HepG2 (cell line): ENCODE measurements around the gene PIP5K1C. TPM values are rescaled to one million over a fixed set of nuclear protein-coding genes. Genes with fewer than 3 reads are reported as not detected.

Experiments
- ASH2L ChIP-seq: fragments of 300-600, 200-600 bp; sonication (generic); IDR thresholded peaks from 2 replicates; pipeline ENCODE4 v1.7.0; 2017; ENCODE audit warnings: low read depth, mild to moderate bottlenecking, moderate library complexity, mixed read lengths, low read length; ENCODE audit not compliant: insufficient read length
- ATF7 ChIP-seq, 2 experiments: fragments of 450-650 bp in 1 of 2; sonication (generic) in 1 of 2; formaldehyde crosslinking in 1 of 2; IDR thresholded peaks; 2 replicates each; pipeline versions ENCODE4 v1.4.0 to v1.6.1; 2016 to 2020; ENCODE audit warnings: antibody characterized with exemption in 1 of 2, mild to moderate bottlenecking in 1 of 2, missing genetic modification reagents in 1 of 2
- BHLHE40 ChIP-seq: IDR thresholded peaks from 2 replicates; pipeline ENCODE4 v1.6.1; 2011; ENCODE audit warnings: low read length, improper control_type of control experiment
- BRD4 ChIP-seq: sonication (generic); formaldehyde crosslinking; IDR thresholded peaks from 2 replicates; pipeline ENCODE4 v1.4.0; 2020; ENCODE audit warnings: missing genetic modification reagents
- DMAP1 ChIP-seq: IDR thresholded peaks from 2 replicates; pipeline ENCODE4 v1.6.1; 2016
- HNF4G ChIP-seq, 2 experiments: sonication (generic) in 1 of 2; formaldehyde crosslinking in 1 of 2; IDR thresholded peaks; 2 replicates each; pipeline versions ENCODE4 v1.4.0 to v1.6.1; 2011 to 2020; ENCODE audit warnings: borderline replicate concordance in 2 of 2, low read depth in 2 of 2, mild to moderate bottlenecking in 2 of 2, low read length in 1 of 2, missing genetic modification reagents in 1 of 2, moderate library complexity in 1 of 2
- JUN ChIP-seq: sonication (generic); formaldehyde crosslinking; IDR thresholded peaks from 2 replicates; pipeline ENCODE4 v1.4.0; 2020; ENCODE audit warnings: mild to moderate bottlenecking, missing genetic modification reagents
- NCOA2 ChIP-seq: sonication (generic); formaldehyde crosslinking; IDR thresholded peaks from 2 replicates; pipeline ENCODE4 v1.8.0; 2022; ENCODE audit warnings: inconsistent platforms
- YEATS4 ChIP-seq: sonication (generic); formaldehyde crosslinking; IDR thresholded peaks from 2 replicates; pipeline ENCODE4 v1.4.0; 2020; ENCODE audit warnings: missing genetic modification reagents, borderline replicate concordance
- ZMYM3 ChIP-seq: sonication (generic); formaldehyde crosslinking; IDR thresholded peaks from 2 replicates; pipeline ENCODE4 v1.5.1; 2020; ENCODE audit warnings: mild to moderate bottlenecking, missing genetic modification reagents
- ZNF124 ChIP-seq: sonication (generic); formaldehyde crosslinking; IDR thresholded peaks from 2 replicates; pipeline ENCODE4 v1.4.0; 2020; ENCODE audit warnings: missing genetic modification reagents
- ZNF264 ChIP-seq: sonication (generic); formaldehyde crosslinking; IDR thresholded peaks from 2 replicates; pipeline ENCODE4 v1.4.0; 2020; ENCODE audit warnings: missing genetic modification reagents
- polyA plus RNA-seq, 8 experiments: library from polyadenylated mRNA; depleted of rRNA in 3 of 8; stranded (reverse) in 7 of 8; unstranded in 1 of 8; fragments of >200 nt; fragmentation: Illumina TruSeq in 4 of 8; extraction: Trizol in 4 of 8; gene quantifications; 2 replicates each; pipeline versions ENCODE4 v1.2.1 to v1.2.3, GENCODE V29; 2011 to 2016; ENCODE audit warnings: low read depth in 4 of 8, missing spikeins in 1 of 8, mixed read lengths in 1 of 8; ENCODE audit not compliant: insufficient read depth in 1 of 8
- total RNA-seq, 5 experiments: library from RNA; depleted of rRNA; stranded (reverse); fragments of >200 nt; fragmentation: Illumina TruSeq; extraction: Trizol; gene quantifications; 2 replicates each; pipeline ENCODE4 v1.2.3, GENCODE V29; 2016; ENCODE audit warnings: low read depth in 1 of 5
- TF ChIP-seq, protein P1 (sequence below): sonication (generic); formaldehyde crosslinking; IDR thresholded peaks from 2 replicates; pipeline ENCODE4 v1.4.0; 2020; ENCODE audit warnings: missing genetic modification reagents
- TF ChIP-seq, protein P2 (sequence below): IDR thresholded peaks from 2 replicates; pipeline ENCODE4 v1.6.1; 2016; ENCODE audit warnings: missing compliant biosample characterization, missing genetic modification reagents, borderline replicate concordance
- TF ChIP-seq, protein P3 (sequence below): sonication (generic); formaldehyde crosslinking; IDR thresholded peaks from 2 replicates; pipeline ENCODE4 v1.4.0; 2020; ENCODE audit warnings: missing genetic modification reagents
- TF ChIP-seq, protein P4 (sequence below): sonication (generic); formaldehyde crosslinking; IDR thresholded peaks from 2 replicates; pipeline ENCODE4 v1.9.0; 2021; ENCODE audit warnings: missing genetic modification reagents, borderline replicate concordance

The PIP5K1C gene
- total and polyA plus RNA-seq, 2 of the 13 experiments (the other 11 are each of a cell fraction or from before 2014, with no cell fraction given) = 3.6 to 4.3 TPM

DNA sequence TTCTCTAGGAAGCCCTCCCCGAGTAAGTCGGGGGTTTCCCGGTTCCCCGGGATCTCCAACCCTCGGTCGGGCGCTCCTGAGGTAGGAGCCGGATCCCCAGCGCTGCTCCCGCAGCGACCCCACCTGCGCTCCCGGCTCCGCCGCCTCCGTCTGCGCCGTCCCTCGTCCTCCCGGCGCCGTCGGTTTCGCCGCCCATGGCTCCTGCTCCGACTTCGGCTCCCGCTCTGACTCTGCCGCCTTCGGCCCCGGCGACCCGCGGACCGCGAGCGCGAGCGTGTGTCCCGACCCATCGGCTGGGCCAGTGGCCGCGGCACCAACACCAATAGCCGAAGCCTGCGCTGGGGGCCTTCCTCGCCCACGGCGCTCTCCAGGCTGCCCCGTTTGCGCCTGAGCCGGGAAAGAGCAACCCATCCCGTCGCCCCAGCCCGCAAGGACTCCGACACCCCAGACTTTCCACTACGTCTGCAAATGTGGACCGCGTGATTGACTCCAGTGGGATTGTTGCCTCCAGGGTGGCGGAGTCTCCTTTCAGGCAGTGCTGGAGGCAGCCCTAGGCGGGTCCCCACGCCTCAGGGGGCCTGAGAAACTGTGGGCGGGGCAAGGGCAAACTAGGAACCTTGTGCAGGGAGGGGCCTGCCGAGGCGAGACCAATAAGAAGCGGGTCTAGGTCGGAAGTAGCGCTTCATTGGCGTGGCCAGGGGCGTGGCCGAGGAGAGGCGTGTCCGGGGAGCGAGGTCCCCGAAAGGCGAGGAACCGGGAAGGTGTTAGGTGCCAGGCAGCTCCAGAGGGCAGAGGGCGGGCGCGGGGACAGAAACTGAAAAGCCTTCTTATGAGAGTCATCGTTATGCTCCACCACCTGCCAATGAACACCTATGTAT, 73.6 kb downstream of the PIP5K1C start, which contains the start of gene CACTIN (continued):
- TF ChIP-seq, protein P1, sequence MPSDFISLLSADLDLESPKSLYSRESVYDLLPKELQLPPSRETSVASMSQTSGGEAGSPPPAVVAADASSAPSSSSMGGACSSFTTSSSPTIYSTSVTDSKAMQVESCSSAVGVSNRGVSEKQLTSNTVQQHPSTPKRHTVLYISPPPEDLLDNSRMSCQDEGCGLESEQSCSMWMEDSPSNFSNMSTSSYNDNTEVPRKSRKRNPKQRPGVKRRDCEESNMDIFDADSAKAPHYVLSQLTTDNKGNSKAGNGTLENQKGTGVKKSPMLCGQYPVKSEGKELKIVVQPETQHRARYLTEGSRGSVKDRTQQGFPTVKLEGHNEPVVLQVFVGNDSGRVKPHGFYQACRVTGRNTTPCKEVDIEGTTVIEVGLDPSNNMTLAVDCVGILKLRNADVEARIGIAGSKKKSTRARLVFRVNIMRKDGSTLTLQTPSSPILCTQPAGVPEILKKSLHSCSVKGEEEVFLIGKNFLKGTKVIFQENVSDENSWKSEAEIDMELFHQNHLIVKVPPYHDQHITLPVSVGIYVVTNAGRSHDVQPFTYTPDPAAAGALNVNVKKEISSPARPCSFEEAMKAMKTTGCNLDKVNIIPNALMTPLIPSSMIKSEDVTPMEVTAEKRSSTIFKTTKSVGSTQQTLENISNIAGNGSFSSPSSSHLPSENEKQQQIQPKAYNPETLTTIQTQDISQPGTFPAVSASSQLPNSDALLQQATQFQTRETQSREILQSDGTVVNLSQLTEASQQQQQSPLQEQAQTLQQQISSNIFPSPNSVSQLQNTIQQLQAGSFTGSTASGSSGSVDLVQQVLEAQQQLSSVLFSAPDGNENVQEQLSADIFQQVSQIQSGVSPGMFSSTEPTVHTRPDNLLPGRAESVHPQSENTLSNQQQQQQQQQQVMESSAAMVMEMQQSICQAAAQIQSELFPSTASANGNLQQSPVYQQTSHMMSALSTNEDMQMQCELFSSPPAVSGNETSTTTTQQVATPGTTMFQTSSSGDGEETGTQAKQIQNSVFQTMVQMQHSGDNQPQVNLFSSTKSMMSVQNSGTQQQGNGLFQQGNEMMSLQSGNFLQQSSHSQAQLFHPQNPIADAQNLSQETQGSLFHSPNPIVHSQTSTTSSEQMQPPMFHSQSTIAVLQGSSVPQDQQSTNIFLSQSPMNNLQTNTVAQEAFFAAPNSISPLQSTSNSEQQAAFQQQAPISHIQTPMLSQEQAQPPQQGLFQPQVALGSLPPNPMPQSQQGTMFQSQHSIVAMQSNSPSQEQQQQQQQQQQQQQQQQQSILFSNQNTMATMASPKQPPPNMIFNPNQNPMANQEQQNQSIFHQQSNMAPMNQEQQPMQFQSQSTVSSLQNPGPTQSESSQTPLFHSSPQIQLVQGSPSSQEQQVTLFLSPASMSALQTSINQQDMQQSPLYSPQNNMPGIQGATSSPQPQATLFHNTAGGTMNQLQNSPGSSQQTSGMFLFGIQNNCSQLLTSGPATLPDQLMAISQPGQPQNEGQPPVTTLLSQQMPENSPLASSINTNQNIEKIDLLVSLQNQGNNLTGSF (CRISPR knock-in tag) = 0 out of 2 replicates have a peak, but pooled peaks have one; percentile 48
- TF ChIP-seq BRD4 (CRISPR knock-in tag) = peak; percentile 64; the same call in 1 of the 2 replicates
- no peak for TF ChIP-seq ZMYM3 (CRISPR knock-in tag)
- peak; percentile 30; the same call in 1 of the 2 replicates for TF ChIP-seq NCOA2 (CRISPR knock-in tag)
- no peak for TF ChIP-seq ATF7 (IDR thresholded peaks at IDR 0.05)
- TF ChIP-seq ATF7 (CRISPR knock-in tag; IDR thresholded peaks at IDR 0.05) = no peak
- peak; percentile 92 for TF ChIP-seq ASH2L
- peak; percentile 83 for TF ChIP-seq YEATS4 (CRISPR knock-in tag)
- TF ChIP-seq, protein P2, sequence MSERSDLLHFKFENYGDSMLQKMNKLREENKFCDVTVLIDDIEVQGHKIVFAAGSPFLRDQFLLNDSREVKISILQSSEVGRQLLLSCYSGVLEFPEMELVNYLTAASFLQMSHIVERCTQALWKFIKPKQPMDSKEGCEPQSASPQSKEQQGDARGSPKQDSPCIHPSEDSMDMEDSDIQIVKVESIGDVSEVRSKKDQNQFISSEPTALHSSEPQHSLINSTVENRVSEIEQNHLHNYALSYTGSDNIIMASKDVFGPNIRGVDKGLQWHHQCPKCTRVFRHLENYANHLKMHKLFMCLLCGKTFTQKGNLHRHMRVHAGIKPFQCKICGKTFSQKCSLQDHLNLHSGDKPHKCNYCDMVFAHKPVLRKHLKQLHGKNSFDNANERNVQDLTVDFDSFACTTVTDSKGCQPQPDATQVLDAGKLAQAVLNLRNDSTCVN (CRISPR knock-in tag) = peak; percentile 44; the same call in 1 of the 2 replicates
- TF ChIP-seq HNF4G (IDR thresholded peaks at IDR 0.05; ENCODE audit: borderline replicate concordance, low read depth, low read length) = no peak
- 0 out of 2 replicates have a peak, but pooled peaks have one; percentile 33 for TF ChIP-seq HNF4G (CRISPR knock-in tag; IDR thresholded peaks at IDR 0.05; ENCODE audit: borderline replicate concordance, low read depth)
- TF ChIP-seq, protein P3, sequence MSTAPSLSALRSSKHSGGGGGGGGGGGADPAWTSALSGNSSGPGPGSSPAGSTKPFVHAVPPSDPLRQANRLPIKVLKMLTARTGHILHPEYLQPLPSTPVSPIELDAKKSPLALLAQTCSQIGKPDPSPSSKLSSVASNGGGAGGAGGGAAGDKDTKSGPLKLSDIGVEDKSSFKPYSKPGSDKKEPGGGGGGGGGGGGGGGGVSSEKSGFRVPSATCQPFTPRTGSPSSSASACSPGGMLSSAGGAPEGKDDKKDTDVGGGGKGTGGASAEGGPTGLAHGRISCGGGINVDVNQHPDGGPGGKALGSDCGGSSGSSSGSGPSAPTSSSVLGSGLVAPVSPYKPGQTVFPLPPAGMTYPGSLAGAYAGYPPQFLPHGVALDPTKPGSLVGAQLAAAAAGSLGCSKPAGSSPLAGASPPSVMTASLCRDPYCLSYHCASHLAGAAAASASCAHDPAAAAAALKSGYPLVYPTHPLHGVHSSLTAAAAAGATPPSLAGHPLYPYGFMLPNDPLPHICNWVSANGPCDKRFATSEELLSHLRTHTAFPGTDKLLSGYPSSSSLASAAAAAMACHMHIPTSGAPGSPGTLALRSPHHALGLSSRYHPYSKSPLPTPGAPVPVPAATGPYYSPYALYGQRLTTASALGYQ (CRISPR knock-in tag) = no peak
- TF ChIP-seq BHLHE40 = no peak
- no peak for TF ChIP-seq ZNF264 (CRISPR knock-in tag)
- TF ChIP-seq, protein P4, sequence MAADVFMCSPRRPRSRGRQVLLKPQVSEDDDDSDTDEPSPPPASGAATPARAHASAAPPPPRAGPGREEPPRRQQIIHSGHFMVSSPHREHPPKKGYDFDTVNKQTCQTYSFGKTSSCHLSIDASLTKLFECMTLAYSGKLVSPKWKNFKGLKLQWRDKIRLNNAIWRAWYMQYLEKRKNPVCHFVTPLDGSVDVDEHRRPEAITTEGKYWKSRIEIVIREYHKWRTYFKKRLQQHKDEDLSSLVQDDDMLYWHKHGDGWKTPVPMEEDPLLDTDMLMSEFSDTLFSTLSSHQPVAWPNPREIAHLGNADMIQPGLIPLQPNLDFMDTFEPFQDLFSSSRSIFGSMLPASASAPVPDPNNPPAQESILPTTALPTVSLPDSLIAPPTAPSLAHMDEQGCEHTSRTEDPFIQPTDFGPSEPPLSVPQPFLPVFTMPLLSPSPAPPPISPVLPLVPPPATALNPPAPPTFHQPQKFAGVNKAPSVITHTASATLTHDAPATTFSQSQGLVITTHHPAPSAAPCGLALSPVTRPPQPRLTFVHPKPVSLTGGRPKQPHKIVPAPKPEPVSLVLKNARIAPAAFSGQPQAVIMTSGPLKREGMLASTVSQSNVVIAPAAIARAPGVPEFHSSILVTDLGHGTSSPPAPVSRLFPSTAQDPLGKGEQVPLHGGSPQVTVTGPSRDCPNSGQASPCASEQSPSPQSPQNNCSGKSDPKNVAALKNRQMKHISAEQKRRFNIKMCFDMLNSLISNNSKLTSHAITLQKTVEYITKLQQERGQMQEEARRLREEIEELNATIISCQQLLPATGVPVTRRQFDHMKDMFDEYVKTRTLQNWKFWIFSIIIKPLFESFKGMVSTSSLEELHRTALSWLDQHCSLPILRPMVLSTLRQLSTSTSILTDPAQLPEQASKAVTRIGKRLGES = no peak
- peak; percentile 69; the same call in 1 of the 2 replicates for TF ChIP-seq DMAP1 (CRISPR knock-in tag)
- peak; percentile 76; the same call in 1 of the 2 replicates for TF ChIP-seq ZNF124 (CRISPR knock-in tag)
- TF ChIP-seq JUN (CRISPR knock-in tag) = no peak
